Colonic mucosa (tissue), 4 donors: ENCODE data around the gene TP53INP2. TPM values are rescaled to one million over a fixed set of nuclear protein-coding genes. Genes with fewer than 3 reads are reported as not detected.
"Not testable (repeated sequence)": the region's sequence is repeated elsewhere in the genome, so short reads cannot be mapped to it uniquely, and the experiment has no call there.

Source experiments
- DNase-seq: peaks from one replicate; pipeline ENCODE4 v3.0.0-alpha.2; 2020
- H3K27ac ChIP-seq: fragments of 200-600 bp; one replicate; pipeline ENCODE4 v1.8.0; 2021
- H3K27me3 ChIP-seq: fragments of 200-600 bp; one replicate; pipeline ENCODE4 v1.8.0; 2021
- H3K36me3 ChIP-seq: fragments of 200-600 bp; one replicate; pipeline ENCODE4 v1.8.0; 2021
- H3K4me1 ChIP-seq: fragments of 200-600 bp; one replicate; pipeline ENCODE4 v1.8.0; 2021; ENCODE audit warnings: mild to moderate bottlenecking
- H3K4me3 ChIP-seq: fragments of 200-600 bp; one replicate; pipeline ENCODE4 v1.8.0; 2021
- H3K9ac ChIP-seq, 2 donors: one replicate each; pipeline ENCODE4 v1.7.0; 2013; ENCODE audit warnings: control low read depth in 2 of 2, low read depth in 2 of 2, low read length in 2 of 2
- H3K9me3 ChIP-seq: fragments of 200-600 bp; one replicate; pipeline ENCODE4 v1.8.0; 2021
- intact Hi-C: fragments of 100-400 bp; cut with DNase I; formaldehyde crosslinking; loops from one replicate; pipeline ENCODE4 v1.14.1; 2022
- total RNA-seq, 2 donors: library from RNA; stranded (reverse); fragmentation: NEBNext Ultra II Directional in 1 of 2; extraction: Animal tissue kit (Norgen Biotek cat#: 25700) in 1 of 2; gene quantifications; one replicate each; pipeline ENCODE4 v1.2.1, GENCODE V29; 2021
- TF ChIP-seq, protein P1 (sequence below): fragments of 200-600 bp; IDR thresholded peaks from one replicate; pipeline ENCODE4 v1.8.0; 2022; ENCODE audit warnings: antibody characterized with exemption, mild to moderate bottlenecking
- donor health status: healthy.
- donor health status: DM: no; HTN: no; CAD: no.
- donor health status: DM: no; HTN: no; CAD: no.

TP53INP2 gene, protein sequence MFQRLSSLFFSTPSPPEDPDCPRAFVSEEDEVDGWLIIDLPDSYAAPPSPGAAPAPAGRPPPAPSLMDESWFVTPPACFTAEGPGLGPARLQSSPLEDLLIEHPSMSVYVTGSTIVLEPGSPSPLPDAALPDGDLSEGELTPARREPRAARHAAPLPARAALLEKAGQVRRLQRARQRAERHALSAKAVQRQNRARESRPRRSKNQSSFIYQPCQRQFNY
- total RNA-seq = 10 to 100 TPM; 38.1 to 60.9 TPM

DNA sequence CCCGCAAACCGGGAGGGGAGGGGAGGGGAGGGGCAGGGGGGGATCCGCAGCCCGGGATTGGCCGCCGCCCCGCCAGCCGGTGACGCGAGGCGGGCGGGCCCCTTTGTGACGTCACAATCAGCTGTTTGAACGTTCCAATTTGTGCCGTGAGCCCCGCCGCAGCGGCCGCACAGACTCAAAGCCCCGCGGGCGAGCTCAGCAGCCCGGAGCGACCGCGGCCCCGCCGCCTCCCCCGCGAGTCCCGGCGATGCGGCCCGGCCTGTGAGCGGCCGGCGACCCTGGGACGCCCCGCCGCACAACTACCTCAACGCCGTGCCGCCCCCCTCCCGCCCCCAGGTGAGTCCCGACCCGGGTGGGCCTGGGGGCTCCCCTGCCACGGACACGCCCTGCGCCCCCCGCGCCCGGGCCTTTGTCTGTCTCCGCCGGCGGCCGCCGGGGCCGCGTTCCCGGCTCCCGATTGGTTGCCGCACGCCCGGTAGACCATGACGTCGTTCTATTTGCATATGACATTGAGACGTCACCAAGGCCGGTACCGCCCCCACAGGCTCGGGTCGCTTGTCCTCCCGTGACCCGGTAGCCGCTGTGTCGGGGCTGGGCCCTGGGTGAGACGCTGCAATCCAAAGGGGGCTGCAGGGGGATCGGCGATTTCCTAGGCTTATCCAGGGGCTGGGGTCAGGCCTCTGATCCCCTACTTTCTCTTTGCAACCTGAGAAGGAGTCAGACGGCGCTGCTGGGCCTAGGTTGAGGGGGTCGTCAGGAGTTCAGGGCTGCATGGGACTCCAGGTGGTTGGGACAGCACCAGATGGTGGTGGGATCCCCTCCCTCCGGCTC, at the start of gene TP53INP2:
TP53INP2 (plus strand) TSS at position 168 of the 831 bp plus-strand sequence. CDS start 4,396 bp downstream, outside the sequence.
- no peaks in the 10 kb centered on the region for H3K36me3 ChIP-seq
- H3K9ac ChIP-seq = peak within 1 kb of the TSS; percentile 86 to 98
- H3K4me3 ChIP-seq = peak within 1 kb of the TSS; percentile 81
- intact Hi-C loops = loop anchor here (5.0 kb wide), 1 partner anchor 122 kb away; no protein-coding TSS in a partner anchor
- H3K27me3 ChIP-seq = no peaks in the 10 kb centered on the region
- TF ChIP-seq, protein P1, sequence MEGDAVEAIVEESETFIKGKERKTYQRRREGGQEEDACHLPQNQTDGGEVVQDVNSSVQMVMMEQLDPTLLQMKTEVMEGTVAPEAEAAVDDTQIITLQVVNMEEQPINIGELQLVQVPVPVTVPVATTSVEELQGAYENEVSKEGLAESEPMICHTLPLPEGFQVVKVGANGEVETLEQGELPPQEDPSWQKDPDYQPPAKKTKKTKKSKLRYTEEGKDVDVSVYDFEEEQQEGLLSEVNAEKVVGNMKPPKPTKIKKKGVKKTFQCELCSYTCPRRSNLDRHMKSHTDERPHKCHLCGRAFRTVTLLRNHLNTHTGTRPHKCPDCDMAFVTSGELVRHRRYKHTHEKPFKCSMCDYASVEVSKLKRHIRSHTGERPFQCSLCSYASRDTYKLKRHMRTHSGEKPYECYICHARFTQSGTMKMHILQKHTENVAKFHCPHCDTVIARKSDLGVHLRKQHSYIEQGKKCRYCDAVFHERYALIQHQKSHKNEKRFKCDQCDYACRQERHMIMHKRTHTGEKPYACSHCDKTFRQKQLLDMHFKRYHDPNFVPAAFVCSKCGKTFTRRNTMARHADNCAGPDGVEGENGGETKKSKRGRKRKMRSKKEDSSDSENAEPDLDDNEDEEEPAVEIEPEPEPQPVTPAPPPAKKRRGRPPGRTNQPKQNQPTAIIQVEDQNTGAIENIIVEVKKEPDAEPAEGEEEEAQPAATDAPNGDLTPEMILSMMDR = no peak
- peak; percentile 96 for DNase-seq
- no peaks in the 10 kb centered on the region for H3K9me3 ChIP-seq
- H3K4me1 ChIP-seq = peaks cover 3% of the 10 kb centered on the region
- H3K27ac ChIP-seq = peak within 1 kb of the TSS; percentile 95

DNA sequence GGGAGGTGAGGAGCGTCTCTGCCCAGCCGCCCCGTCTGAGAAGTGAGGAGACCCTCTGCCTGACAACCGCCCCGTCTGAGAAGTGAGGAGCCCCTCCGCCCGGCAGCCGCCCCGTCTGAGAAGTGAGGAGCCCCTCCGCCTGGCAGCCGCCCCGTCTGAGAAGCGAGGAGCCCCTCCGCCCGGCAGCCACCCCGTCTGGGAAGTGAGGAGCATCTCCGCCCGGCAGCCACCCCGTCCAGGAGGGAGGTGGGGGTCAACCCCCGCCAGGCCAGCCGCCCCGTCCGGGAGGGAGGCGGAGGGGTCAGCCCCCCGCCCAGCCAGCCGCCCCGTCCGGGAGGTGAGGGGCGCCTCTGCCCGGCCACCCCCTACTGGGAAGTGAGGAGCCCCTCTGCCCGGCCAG, 45.5 kb upstream of the TP53INP2 start:
- H3K27me3 ChIP-seq, intact Hi-C loops, H3K36me3 ChIP-seq, H3K27ac ChIP-seq, DNase-seq, H3K4me3 ChIP-seq, H3K9ac ChIP-seq, H3K4me1 ChIP-seq, H3K9me3 ChIP-seq: not testable (repeated sequence)

DNA sequence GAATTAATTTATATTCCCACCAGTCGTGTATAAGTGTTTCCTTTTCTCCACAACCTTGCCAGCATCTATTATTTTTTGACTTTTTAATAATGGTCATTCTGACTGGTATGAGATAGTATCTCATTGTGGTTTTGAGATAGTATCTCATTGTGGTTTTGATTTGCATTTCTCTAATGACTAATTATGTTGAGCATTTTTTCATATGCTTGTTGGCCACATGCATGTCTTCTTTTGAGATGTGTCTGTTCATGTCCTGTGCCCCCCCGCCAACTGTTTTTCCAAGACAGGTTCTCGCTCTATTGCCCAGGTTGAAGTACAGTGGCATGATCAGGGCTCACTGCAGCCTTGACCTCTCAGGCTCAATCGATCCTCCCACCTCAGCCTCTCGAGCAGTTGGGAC, 42.3 kb upstream of the TP53INP2 start:
- H3K27ac ChIP-seq, H3K36me3 ChIP-seq, H3K9ac ChIP-seq, H3K4me1 ChIP-seq, intact Hi-C loops, H3K9me3 ChIP-seq, DNase-seq, H3K27me3 ChIP-seq, H3K4me3 ChIP-seq: not testable (repeated sequence)

DNA sequence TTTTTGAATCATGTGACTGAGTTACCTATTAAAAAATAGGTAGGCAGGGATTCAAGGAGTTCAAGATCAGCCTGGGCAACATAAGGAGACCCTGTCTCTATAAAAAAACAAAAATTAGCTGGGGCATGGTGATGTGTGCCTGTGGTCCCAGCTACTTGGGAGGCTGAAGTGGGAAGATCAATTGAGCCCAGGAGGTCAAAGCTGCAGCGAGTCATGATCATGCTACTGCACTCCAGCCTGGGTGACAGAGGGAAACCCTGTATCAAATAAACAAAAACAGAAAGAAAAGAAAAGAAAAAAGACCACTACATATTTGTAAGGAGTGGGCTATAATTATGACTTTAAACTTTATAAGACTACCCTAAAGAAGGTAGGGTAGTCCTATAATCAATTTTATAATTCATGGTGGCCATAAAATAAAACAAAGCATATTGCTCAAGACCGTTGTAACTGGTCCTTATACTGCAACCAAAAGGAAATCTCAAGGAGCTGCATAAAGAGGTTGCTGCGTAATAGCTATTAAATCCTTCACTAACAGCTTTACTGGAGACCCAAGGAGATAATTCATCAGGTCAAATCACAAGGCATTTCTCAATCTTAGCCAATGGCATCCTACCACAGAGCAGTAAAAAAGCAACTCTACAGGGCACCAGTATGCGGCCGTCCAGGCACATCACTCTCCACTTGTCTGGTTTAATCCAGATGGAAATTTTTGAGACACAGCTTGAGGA, 40.8 kb upstream of the TP53INP2 start:
- intact Hi-C loops = no loop called here
- no peaks in the 10 kb centered on the region for H3K27me3 ChIP-seq
- H3K27ac ChIP-seq = no peak overlapping the region
- no peak overlapping the region for H3K4me3 ChIP-seq
- no peaks in the 10 kb centered on the region for H3K9me3 ChIP-seq
- H3K36me3 ChIP-seq = no peaks in the 10 kb centered on the region
- DNase-seq = no peak
- H3K4me1 ChIP-seq = no peaks in the 10 kb centered on the region
- no peak overlapping the region for H3K9ac ChIP-seq
- TF ChIP-seq, protein P1 = no peak

DNA sequence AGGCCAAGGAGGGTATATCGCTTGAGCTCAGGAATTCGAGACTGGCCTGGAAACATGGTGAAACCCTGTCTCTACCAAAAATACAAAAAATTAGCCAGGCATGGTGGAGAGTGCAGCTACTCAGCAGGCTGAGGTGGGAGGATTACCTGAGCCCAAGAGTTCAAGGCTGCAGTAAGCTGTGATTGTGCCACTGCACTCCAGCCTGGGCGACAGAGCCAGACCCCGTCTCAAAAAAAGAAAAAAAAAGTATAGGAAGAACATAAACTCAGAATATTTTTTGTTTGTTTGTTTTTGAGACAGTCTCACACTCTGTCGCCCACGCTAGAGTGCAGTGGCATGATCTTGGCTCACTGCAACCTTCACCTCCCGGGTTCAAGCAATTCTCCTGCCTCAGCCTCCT, 39.4 kb upstream of the TP53INP2 start:
- H3K27me3 ChIP-seq, H3K4me1 ChIP-seq, DNase-seq, H3K27ac ChIP-seq, H3K9ac ChIP-seq, H3K4me3 ChIP-seq, H3K9me3 ChIP-seq, intact Hi-C loops, H3K36me3 ChIP-seq: not testable (repeated sequence)

DNA sequence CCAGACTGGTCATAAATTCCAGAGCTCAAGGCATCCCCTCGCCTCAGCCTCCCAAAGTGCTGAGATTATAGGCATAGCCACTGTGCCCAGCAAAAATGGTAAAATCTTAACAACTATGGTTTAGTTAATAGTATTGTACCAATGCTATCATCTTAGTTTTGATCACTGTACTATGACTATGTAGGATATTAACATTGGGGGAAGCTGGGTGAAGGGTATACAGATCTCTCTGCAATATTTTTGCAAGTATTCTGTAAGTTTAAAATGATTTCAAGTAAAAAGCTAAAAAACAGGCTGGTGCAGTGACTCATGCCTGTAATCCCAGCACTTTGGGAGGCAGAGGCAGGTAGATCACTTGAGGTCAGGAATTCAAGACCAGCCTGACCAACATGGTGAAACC, 35.0 kb upstream of the TP53INP2 start:
- intact Hi-C loops = no loop called here
- no peaks in the 10 kb centered on the region for H3K27me3 ChIP-seq

More for the DNA sequence above, 35.0 kb upstream of the TP53INP2 start:
- H3K9me3 ChIP-seq = no peaks in the 10 kb centered on the region
- H3K9ac ChIP-seq = no peak overlapping the region
- TF ChIP-seq, protein P1 = no peak
- H3K4me3 ChIP-seq = no peak overlapping the region
- no peak overlapping the region for H3K27ac ChIP-seq
- no peaks in the 10 kb centered on the region for H3K36me3 ChIP-seq
- no peaks in the 10 kb centered on the region for H3K4me1 ChIP-seq
- no peak for DNase-seq
